SK-N-SH treated with all-trans-retinoic acid at 6 μM for 48 hours (cell line): ENCODE measurements around the gene FLT1.

Experiments
- ATAC-seq: fragments of 200-7000 bp; cut with Tn5 transposase; 3 replicates; pipeline ENCODE4 v1.9.1; 2020; ENCODE audit warnings: mild to moderate bottlenecking, moderate library complexity
- ARNTL ChIP-seq: fragments of 450-650 bp; formaldehyde crosslinking; IDR thresholded peaks from 2 replicates; pipeline ENCODE4 v1.5.0; 2020; ENCODE audit warnings: low read depth, mild to moderate bottlenecking, moderate library complexity, borderline replicate concordance
- BACH2 ChIP-seq: fragments of 250-450 bp; sonication (Bioruptor Pico); IDR thresholded peaks from 2 replicates; pipeline ENCODE4 v1.9.0; 2021; ENCODE audit warnings: mild to moderate bottlenecking, borderline replicate concordance
- CSDC2 ChIP-seq: fragments of 250-450 bp; sonication (Bioruptor Pico); IDR thresholded peaks from 2 replicates; pipeline ENCODE4 v1.5.0; 2020; ENCODE audit warnings: mild to moderate bottlenecking, moderate library complexity
- ESRRG ChIP-seq: fragments of 250-450 bp; sonication (Bioruptor Pico); IDR thresholded peaks from 2 replicates; pipeline ENCODE4 v1.6.1; 2021; ENCODE audit warnings: mild to moderate bottlenecking
- ISL1 ChIP-seq: fragments of 250-450 bp; sonication (Bioruptor Pico); IDR thresholded peaks from 2 replicates; pipeline ENCODE4 v2.1.2; 2022; ENCODE audit warnings: mild to moderate bottlenecking, moderate library complexity
- OSR1 ChIP-seq: fragments of 250-450 bp; sonication (Bioruptor Pico); IDR thresholded peaks from 2 replicates; pipeline ENCODE4 v1.8.0; 2022; ENCODE audit warnings: moderate library complexity, mild to moderate bottlenecking, inconsistent platforms
- PPARA ChIP-seq: fragments of 250-450 bp; sonication (Bioruptor Pico); IDR thresholded peaks from 2 replicates; pipeline ENCODE4 v1.5.0; 2020; ENCODE audit warnings: mild to moderate bottlenecking, borderline replicate concordance
- RARB ChIP-seq: fragments of 250-450 bp; sonication (Bioruptor Pico); IDR thresholded peaks from 2 replicates; pipeline ENCODE4 v1.8.0; 2021; ENCODE audit warnings: mild to moderate bottlenecking, moderate library complexity
- SNAI2 ChIP-seq: fragments of 250-450 bp; sonication (Bioruptor Pico); IDR thresholded peaks from 2 replicates; pipeline ENCODE4 v1.5.0; 2020; ENCODE audit warnings: mild to moderate bottlenecking, moderate library complexity
- TCF4 ChIP-seq: fragments of 250-450 bp; sonication (Bioruptor Pico); IDR thresholded peaks from 2 replicates; pipeline ENCODE4 v1.8.0; 2021; ENCODE audit warnings: mild to moderate bottlenecking, moderate library complexity, borderline replicate concordance
- TOX ChIP-seq: fragments of 250-450 bp; sonication (Bioruptor Pico); IDR thresholded peaks from 2 replicates; pipeline ENCODE4 v1.8.0; 2021; ENCODE audit warnings: mild to moderate bottlenecking, moderate library complexity, borderline replicate concordance
- ZC3H10 ChIP-seq: fragments of 250-450 bp; sonication (Bioruptor Pico); IDR thresholded peaks from 2 replicates; pipeline ENCODE4 v1.5.1; 2021; ENCODE audit warnings: mild to moderate bottlenecking, moderate library complexity
- ZFP30 ChIP-seq: fragments of 450-650 bp; formaldehyde crosslinking; IDR thresholded peaks from 2 replicates; pipeline ENCODE4 v1.5.0; 2022; ENCODE audit warnings: mild to moderate bottlenecking, moderate library complexity
- ZNF565 ChIP-seq: fragments of 450-650 bp; formaldehyde crosslinking; conservative IDR thresholded peaks from 2 replicates; pipeline ENCODE4 v1.5.0; 2020; ENCODE audit warnings: low read depth, mild to moderate bottlenecking, moderate library complexity
- ZNF70 ChIP-seq: fragments of 450-650 bp; formaldehyde crosslinking; IDR thresholded peaks from 2 replicates; pipeline ENCODE4 v1.5.0; 2020; ENCODE audit warnings: mild to moderate bottlenecking, moderate library complexity
- ZNF8 ChIP-seq: fragments of 450-650 bp; formaldehyde crosslinking; IDR thresholded peaks from 2 replicates; pipeline ENCODE4 v1.5.0; 2020; ENCODE audit warnings: mild to moderate bottlenecking, moderate library complexity
- TF ChIP-seq, protein P1 (sequence below): fragments of 250-450 bp; sonication (Bioruptor Pico); IDR thresholded peaks from 2 replicates; pipeline ENCODE4 v1.5.1; 2020; ENCODE audit warnings: low read depth, mild to moderate bottlenecking, moderate library complexity
- TF ChIP-seq, protein P2 (sequence below): fragments of 250-450 bp; sonication (Bioruptor Pico); IDR thresholded peaks from 2 replicates; pipeline ENCODE4 v1.5.1; 2021; ENCODE audit warnings: mild to moderate bottlenecking, moderate library complexity
- TF ChIP-seq, protein P3 (sequence below): fragments of 250-450 bp; sonication (Bioruptor Pico); IDR thresholded peaks from 2 replicates; pipeline ENCODE4 v1.8.0; 2020; ENCODE audit warnings: mild to moderate bottlenecking, moderate library complexity, borderline replicate concordance
- TF ChIP-seq, protein P4 (sequence below): fragments of 250-450 bp; sonication (Bioruptor Pico); IDR thresholded peaks from 2 replicates; pipeline ENCODE4 v1.8.0; 2021; ENCODE audit warnings: low read depth, mild to moderate bottlenecking, moderate library complexity, borderline replicate concordance

Gene FLT1

DNA sequence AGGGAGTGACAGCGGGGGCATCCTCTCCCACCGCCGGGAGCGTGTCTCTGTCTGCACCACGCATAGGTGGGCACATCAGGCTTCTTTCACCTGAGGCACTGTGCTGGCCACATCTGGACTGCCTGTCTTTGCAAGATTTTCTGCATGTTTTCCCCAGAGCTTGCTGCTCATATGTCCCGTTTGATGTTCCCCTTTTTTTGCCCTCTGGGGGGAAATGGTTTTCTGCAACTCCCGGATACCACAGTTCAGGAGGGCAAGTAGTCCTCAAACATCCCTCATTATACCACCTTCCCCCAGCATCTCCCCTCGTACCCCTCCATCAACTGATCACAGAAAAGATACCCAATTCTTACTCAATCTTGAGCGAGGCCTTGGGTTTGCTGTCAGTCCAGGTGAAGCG, 188.6 kb downstream of the FLT1 start:
- no peak for ATAC-seq
- TF ChIP-seq ISL1 (CRISPR knock-in tag) (no peak), CSDC2 (no peak), RARB (CRISPR knock-in tag) (no peak), BACH2 (CRISPR knock-in tag) (no peak)
- TF ChIP-seq, protein P1, sequence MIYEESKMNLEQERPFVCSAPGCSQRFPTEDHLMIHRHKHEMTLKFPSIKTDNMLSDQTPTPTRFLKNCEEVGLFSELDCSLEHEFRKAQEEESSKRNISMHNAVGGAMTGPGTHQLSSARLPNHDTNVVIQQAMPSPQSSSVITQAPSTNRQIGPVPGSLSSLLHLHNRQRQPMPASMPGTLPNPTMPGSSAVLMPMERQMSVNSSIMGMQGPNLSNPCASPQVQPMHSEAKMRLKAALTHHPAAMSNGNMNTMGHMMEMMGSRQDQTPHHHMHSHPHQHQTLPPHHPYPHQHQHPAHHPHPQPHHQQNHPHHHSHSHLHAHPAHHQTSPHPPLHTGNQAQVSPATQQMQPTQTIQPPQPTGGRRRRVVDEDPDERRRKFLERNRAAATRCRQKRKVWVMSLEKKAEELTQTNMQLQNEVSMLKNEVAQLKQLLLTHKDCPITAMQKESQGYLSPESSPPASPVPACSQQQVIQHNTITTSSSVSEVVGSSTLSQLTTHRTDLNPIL (CRISPR knock-in tag) = no peak
- TF ChIP-seq, protein P2, sequence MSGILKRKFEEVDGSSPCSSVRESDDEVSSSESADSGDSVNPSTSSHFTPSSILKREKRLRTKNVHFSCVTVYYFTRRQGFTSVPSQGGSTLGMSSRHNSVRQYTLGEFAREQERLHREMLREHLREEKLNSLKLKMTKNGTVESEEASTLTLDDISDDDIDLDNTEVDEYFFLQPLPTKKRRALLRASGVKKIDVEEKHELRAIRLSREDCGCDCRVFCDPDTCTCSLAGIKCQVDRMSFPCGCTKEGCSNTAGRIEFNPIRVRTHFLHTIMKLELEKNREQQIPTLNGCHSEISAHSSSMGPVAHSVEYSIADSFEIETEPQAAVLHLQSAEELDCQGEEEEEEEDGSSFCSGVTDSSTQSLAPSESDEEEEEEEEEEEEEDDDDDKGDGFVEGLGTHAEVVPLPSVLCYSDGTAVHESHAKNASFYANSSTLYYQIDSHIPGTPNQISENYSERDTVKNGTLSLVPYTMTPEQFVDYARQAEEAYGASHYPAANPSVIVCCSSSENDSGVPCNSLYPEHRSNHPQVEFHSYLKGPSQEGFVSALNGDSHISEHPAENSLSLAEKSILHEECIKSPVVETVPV (CRISPR knock-in tag) = no peak
- TF ChIP-seq, all 23 proteins: peak for 0

DNA sequence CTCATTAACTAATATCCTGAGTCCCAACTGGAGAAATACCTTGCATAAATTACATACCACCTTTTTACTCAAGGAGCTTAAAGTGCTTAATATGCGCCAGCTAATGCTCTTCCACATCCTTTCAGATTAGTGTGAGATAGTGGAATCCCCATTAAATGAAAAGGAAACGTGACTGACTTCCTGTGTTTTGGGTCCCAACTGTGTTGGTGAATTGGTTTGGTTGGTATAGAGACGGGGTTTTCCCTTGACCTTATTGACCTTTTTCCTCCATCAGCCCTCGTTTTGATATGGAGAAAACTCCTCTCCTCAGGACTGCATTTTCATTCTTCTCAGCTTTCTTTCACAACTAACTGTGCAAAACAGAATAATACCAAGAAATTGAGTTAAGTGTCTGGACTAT, 193.1 kb downstream of the FLT1 start:
- no peak for ATAC-seq
- TF ChIP-seq ESRRG (CRISPR knock-in tag) (no peak), SNAI2 (CRISPR knock-in tag) (no peak), ZNF70 (CRISPR knock-in tag) (no peak), TCF4 (no peak), RARB (CRISPR knock-in tag) (no peak), PPARA (CRISPR knock-in tag) (no peak), ISL1 (CRISPR knock-in tag) (no peak), CSDC2 (no peak), OSR1 (no peak), TOX (CRISPR knock-in tag) (no peak), ZNF8 (CRISPR knock-in tag) (no peak), ZNF565 (no peak), ZFP30 (CRISPR knock-in tag) (no peak), ARNTL (CRISPR knock-in tag) (no peak), ZC3H10 (CRISPR knock-in tag) (no peak)
- TF ChIP-seq, protein P2 (CRISPR knock-in tag) = no peak
- TF ChIP-seq, protein P3, sequence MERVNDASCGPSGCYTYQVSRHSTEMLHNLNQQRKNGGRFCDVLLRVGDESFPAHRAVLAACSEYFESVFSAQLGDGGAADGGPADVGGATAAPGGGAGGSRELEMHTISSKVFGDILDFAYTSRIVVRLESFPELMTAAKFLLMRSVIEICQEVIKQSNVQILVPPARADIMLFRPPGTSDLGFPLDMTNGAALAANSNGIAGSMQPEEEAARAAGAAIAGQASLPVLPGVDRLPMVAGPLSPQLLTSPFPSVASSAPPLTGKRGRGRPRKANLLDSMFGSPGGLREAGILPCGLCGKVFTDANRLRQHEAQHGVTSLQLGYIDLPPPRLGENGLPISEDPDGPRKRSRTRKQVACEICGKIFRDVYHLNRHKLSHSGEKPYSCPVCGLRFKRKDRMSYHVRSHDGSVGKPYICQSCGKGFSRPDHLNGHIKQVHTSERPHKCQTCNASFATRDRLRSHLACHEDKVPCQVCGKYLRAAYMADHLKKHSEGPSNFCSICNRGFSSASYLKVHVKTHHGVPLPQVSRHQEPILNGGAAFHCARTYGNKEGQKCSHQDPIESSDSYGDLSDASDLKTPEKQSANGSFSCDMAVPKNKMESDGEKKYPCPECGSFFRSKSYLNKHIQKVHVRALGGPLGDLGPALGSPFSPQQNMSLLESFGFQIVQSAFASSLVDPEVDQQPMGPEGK = no peak
- TF ChIP-seq, protein P4, sequence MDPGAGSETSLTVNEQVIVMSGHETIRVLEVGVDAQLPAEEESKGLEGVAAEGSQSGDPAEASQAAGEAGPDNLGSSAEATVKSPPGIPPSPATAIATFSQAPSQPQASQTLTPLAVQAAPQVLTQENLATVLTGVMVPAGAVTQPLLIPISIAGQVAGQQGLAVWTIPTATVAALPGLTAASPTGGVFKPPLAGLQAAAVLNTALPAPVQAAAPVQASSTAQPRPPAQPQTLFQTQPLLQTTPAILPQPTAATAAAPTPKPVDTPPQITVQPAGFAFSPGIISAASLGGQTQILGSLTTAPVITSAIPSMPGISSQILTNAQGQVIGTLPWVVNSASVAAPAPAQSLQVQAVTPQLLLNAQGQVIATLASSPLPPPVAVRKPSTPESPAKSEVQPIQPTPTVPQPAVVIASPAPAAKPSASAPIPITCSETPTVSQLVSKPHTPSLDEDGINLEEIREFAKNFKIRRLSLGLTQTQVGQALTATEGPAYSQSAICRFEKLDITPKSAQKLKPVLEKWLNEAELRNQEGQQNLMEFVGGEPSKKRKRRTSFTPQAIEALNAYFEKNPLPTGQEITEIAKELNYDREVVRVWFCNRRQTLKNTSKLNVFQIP (CRISPR knock-in tag) = no peak

DNA sequence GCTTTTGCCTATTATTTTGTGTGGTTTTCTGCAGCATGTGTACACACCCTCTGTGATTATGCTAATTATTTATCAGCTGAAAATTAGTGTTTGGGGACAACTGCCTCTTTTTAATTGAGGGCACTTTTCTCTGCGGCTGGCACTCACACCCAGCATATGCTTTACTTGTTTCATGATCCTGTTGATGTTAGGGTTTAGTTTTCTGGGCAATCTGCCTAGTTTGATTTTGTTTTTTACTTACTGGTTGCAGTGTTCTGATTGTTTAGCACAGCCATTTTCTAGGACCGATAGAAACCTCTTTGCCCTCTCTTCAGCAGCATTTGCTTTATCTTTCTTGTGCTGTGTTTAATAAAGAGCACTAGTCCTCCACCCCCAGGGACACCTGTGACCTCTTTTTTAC, 195.0 kb downstream of the FLT1 start:
- no peak for ATAC-seq
- TF ChIP-seq RARB (CRISPR knock-in tag) (no peak), OSR1 (no peak), ZNF70 (CRISPR knock-in tag) (no peak)
- TF ChIP-seq, protein P2 (CRISPR knock-in tag) = no peak

DNA sequence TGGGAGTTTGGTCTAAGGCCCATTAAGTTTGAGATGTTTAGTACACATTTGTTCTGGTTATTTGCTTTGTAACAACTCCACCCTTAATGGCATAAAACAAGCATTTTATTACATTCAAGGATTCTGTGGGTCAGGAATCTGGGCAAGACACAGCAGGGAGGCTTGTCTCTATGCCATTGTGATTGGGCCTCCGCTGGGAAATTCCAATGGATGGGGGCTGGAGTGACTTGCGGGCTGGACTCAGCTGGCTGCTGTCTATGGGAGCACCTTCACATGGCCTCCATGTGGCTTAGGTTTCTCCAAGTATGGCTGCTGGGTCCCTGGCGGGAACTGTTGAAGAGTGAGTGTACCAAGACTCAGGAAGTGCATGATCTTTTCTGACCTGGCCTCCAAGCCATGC, 197.6 kb downstream of the FLT1 start:
- ATAC-seq = no peak
- no peak for TF ChIP-seq ZNF8 (CRISPR knock-in tag)
- TF ChIP-seq ZFP30 (CRISPR knock-in tag) = no peak
- TF ChIP-seq ARNTL (CRISPR knock-in tag) = no peak
- TF ChIP-seq ZNF565 = no peak
- TF ChIP-seq ISL1 (CRISPR knock-in tag) = no peak
- no peak for TF ChIP-seq SNAI2 (CRISPR knock-in tag)
